DMS153 (cell line): ENCODE results near the gene OSBPL5.

Source experiments
- DNase-seq: peaks from one replicate; lab custom pipeline; 2025; lab: John Stamatoyannopoulos, UW

OSBPL5 gene

DNA sequence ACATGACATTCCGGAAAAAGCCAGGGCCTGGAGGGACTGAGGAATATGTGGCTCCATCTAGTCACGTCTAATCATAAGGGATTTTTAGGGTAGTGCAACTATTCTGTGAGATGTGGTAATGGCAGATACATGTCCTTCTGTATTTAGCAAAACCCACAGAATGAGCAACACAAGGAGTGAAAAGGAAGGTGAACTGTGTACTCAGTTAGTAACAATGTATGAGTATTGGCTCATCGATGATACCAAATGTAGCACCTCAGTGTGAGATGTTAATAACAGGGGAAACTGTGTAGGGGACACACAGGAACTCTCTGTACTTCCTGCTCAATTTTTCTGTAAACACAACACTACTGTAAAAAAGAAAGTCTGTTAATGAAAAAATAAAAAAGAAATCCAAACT is 65.9 kb downstream of the OSBPL5 start:
- no peak for DNase-seq

DNA sequence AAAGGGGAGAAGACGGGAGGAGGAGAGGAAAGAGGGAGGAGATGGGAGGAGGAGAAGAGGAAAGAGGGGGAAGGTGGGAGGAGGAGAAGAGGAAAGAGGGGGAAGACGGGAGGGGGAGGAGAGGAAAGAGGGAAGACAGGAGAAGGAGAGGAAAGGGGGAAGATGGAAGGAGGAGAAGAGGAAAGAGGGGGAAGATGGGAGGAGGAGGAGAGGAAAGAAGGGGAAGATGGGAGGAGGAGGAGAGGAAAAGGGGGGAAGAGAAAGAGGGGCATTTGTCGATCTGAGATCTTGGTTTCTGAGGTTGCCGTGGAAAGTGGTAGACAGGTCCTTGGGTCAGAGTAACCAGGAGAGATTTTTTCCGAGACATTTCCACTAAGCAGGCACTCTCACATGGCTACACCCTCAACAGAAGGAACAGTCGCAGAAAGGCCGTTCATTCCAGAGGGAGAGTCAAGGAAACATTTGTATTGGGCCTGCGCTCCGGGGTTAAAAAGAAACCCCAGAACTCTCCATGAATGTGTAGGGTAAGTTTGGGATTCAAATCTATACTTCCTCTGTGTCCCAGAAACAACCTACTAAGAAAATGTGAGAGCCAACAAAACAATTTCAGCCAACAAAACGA is 68.1 kb downstream of the OSBPL5 start:
- no peak for DNase-seq

DNA sequence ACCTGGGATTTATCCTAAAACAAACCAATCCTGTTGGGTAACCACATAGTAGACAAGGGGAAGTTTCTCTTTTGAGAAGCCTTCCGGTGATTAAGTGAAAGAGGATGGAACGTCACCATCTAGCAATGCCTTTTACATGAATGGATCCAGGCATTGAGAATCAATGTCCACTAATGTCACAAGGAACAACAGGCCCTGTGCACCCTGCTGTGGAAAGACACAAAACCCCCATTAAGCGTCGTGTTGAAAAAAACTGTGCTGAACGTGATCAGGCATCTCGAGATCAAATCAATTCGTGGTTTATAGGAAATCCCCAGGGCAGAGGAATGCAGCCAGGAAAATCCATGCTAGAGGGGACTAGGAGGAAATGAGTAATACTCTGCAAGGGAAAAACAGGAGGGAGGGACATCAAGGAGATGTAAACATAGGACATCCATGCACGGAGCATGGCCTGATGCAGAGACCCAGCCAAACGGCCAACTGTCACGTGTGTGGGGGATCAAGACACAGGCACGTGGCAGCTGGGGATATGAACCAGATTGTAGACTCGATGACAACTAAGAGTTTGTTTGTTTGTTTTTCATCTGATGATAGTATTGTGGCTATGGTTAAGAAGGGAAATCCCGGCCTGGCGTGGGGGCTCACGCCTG is 69.3 kb downstream of the OSBPL5 start:
- no peak for DNase-seq

DNA sequence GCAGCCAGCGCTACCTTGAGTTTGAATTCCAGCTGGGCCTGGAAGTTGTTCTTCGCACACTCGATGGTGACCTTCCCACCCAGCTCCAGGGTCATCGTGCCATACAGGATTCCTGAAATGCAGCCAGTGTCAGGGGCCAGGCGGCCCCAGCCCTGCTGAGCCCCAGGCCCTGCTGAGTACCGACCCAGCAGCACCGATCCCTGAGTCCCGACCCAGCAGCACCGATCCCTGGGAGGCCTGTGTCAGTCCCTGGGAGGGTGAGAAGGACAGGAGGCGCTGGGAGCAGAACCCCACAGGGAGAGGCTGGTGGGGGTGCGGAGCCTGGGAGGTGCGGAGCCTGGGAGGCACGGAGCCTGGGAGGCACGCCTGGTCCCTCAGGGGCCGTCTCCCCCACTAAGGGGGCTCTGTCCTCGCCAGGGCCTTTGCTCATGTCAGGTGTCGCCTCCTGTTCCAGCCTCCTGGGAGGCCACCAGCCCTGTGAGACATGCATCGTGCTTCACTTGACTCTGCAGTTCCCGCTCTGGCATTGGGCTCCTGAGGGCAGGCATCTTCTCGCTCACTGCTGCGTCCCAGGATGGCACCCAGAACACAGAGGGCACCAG is 70.8 kb downstream of the OSBPL5 start:
- DNase-seq = no peak

DNA sequence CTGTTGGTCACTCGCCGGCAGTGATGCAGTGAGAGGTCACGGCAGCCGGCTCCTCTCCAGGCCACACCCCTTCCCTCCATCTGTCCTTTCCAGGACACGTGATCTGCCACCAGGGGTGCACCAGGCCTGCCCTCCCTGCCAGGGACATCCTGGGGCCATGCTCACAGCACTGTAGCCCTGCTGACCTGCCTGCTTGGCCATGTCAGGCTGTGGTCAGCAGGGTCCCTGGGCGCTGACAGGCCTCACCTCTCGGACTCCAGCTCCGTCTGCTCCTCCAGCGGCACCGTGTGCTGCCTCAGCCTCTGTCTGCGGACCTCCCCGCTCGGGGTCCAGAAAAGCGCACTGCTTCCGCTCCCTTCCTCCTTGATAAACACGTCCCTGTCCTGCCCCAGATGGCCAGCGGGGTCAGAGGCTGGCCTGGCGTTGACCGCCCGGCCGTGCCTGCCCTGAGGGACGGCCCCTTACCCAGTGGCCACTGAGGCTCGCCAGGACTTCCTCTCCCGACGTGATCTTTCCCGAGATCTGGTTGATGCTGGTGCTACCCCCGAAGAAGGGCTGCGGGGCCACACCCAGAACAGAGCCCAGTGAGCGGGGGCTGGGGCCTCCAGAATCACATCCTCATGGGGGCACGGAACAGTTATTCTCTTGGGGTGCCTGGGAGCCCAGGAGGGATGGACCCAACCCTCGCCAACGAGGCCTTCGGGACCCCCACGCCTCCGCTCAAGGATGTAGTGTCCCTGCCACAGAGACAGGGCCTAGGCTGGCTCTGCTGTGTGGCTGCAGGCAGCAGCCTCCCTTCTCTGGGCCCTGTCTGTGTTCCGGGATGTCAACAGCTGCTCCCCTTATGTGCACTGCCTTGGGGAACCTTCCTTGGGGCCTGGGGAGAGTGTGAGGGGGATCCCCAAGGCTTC is 71.6 kb downstream of the OSBPL5 start:
- no peak for DNase-seq

DNA sequence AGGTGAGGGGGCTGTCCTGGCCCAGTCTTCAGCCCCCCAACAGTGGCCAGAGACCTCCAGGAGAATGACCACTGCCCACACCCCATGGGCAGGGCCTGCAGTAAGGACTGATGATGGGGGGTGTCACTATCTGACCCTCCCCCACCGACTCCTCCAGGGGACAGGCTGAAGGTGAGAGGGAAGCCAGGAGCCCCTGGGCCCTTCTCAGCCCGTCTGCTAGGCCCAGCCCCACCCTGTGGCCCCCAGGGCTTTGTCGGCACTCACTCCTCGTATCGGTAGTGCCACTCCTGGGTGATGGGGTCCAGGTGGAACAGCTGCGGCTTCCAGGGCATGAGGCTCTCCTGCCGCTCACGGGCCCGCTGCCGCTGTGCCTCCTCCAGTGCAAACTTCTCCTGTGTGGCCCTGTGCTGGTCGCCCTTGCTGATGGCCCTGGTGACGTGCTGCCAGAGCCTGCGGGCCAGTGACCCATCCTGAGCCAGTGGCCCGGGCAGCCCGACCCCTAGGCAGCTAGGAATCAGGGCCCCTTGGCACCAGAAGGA is 72.4 kb downstream of the OSBPL5 start:
- DNase-seq = no peak

DNA sequence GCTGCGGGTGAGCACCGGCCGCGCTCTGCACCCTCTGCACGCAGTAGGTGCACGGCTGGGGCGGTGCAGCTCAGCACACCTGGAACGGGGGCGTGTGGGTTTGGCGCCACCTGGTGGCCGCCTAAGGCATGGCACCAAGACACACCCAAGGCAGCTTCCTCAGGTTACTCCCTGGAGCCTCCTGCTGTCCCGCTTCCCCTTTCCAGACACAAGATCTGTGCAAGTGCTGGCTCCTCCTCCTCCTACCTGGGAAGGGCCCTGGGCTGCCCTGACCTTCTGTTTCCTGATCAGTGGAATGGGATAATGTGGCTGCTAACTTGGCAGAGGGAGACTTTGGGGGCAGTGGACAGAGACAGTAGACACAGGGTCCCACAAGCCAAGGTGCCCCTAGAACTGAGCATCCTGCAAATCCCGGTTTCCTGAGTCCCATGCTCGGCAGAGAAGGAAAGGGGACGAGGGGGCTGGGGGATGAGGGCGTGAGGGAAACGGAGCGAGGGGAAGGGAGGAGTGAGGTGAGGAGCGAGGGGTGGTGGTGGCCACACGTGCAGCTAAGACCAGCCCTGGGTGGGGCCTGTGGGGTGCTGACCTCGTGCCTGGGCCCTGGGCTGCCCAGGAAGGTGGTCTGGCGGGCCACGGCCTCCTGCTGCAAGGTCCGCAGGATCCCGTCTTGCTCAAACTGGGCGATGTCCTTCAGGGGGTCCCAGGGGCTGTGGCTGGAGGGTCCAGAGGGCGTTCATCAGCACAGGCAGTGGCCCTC is 73.1 kb downstream of the OSBPL5 start:
- peak; percentile 52 for DNase-seq

DNA sequence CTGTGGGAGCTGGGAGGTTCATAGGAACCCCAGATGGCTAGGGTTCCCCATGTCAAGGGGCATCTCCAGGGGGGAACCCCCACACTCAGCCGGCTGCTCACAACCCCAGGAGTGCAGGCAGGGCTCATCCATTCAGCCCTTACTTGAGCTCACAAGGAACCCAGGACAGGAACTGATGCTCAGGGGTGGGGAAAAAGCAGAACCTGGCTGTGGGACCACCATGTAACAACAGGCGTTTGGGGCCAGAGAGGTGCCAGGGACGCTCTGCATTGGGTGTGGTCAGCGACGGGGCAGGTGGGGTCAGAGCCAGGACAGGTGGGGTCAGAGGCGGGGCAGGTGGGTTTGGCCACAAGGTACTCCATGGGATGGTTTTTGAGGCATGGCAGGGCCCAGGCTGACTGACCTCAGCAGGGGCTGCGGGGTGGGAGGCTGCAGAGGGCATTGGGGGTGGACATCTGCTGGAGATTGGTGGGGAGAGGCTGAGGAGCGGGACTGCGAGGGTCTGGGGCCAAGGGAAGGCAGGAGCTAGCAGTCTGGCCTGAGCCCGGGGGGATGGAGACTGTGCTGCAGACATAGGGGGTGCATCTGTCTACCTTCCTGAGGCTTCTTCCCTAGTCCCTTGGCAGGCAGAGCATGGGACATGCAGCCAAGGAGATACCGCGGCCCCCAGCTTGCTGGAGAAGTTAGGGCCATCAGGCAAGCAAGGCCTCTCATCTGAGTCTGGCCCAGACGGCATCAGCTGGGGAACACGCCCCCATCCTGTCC is 73.8 kb downstream of the OSBPL5 start:
- no peak for DNase-seq

DNA sequence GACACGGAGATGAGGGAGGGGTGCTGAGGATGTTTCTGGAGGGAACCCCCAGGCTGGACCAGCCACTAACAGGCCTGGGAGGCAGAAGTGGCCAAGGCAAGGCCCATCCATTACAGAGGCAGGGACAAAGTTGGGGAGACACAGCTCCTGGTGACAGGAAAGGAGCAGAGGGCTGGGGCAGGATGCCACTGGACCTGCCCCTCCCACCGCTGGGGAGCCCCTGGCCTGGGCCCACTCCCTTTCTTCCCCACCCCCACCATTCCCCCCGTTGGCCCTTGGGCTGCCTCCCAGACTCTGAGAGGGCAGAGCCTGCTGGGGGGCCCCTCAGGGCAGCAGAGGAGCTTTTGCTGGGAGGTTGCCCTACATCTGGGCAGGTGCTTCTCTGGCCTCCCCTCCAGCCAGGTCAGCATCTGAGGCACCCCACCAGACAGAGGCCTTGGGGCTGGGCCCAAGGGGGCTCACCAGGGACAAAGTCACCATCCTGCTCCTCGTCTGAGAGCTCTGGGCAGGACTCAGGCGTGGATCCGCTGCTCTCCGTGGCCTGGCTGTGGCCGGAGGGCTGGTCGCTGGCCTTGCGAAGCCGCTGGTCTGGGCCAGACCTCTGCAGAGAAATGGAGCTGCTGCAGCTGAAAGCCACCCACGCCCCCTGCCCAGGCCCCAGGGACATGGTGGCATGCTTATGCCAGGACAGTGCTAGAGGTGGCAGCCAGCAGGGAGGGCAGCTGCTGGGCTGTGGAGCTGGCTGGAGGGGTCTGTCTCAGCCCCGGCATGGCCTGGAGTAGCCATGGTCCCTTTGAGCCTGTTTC is 74.8 kb downstream of the OSBPL5 start:
- DNase-seq = no peak

DNA sequence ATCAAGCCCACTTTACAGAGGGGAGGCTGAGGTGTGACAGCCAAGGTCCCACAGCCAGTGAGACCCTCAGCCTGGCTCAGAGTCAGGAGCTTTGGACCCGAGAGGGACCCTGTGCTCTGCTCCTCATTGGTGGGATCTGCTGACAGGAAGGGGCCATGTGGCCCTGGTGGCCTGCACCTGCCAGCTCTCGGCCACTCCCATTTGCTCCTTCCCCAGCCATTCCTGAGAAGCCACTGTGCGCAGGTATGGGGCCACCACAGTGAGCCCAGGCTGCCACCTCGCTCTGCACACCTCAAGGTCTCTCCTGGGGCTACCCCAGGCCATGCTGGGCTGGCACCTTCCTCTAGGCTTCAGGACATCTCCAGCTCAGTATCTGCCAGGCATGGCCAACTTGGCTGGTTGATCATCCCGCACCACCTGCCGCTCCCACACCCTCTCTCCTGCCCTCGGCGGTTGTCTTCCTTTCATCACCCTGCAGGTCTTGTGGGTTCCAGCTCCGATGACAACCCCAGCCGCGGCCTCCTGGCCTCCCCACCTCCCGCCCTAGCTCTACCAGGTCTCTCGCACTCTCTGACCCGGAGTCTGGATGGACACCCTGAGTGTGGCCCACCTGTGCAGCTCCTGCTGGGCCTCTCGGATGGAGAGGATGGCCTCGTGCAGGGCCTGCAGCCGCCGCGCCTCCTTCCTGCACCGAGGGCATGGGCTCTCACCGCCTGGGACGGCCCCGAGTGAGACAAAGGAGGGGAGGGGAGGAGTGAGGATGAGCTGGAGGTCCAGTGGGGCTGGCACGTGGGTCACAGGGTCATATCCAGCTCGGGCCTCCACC is 75.7 kb downstream of the OSBPL5 start:
- DNase-seq = no peak

DNA sequence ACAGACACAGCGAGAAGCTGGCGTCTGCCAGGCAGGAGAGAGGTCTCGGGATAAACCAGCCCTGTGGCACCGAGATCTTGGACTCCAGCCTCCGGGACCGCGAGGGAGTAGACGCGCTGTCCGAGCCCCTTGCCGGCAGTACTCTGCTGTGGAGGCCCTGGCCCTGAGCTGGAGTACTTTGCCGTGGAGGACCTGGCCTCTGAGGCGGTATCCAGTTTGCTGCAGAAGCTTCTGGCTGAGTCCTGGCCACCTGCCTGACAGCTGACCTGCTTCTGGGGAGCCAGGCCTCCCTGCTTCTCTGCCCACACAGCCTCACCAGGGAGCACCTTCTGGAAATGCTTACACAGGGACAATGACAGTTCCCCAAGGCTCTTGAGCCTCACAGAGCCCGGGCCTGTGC is 76.3 kb downstream of the OSBPL5 start:
- no peak for DNase-seq

DNA sequence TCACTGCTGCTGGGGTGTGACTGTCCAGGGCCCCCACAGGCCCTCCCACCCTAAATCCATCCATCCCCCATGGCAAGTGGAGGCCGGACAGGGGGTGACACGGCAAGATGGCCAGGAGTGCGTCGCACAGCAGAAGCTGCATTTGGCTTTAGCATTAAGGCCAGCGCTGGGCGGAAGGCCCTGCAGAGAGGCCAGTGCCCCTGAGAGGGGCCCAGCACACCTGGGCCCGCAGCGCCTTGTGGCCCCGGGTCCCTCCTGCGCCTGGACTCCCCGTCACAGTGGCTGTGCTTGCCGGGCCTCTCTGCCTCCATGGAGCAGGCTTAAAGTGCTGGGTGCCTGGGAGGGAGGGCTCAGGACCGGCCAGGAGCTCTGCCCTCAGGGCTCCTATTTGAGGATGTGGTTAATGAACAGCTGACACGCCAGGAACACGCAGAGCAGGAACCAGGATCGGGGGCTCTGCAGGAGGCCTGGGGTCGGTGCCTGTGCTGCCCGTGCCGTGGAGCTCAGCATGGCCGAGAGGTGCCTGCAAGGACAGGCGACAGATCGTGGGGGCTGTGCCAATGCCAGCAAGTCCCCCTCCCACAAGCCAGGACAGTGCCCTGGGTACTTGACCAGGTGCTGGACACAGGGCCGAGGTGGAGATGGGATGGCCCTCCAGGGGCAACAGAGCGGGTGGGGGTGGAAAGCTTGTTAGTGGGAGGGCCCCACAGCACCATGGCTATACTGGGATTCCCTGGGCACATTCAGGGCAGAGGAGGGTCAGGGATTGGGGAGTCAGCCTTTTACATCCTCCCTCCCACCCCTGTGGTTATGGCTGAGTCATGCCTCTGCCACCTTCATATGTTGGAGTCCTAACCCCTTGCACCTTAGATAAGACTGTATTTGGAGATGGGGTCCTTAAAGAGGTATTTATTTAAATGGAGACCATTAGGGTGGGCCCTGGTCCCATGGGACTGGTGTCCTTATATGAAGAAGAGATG is 77.0 kb downstream of the OSBPL5 start:
- no peak for DNase-seq

DNA sequence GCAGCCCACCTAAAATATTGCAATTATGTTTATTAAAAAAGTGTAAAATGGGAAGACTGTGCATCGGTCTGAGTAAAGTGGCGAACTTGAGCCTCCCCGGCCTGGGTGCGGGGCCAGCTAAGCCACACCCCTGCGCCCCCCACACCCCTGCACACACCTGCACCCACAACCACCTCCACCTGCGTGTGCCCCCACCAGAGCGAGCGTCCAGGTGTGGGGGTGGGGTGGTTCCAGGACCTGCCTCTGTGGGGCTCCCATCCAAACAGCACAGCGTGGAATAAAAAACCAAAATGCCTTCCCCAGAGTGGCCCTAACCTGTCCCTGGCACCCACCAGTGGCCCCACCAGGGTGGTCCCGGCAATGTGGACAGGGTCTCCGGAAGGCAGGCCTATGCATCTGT is 77.7 kb downstream of the OSBPL5 start:
- no peak for DNase-seq

DNA sequence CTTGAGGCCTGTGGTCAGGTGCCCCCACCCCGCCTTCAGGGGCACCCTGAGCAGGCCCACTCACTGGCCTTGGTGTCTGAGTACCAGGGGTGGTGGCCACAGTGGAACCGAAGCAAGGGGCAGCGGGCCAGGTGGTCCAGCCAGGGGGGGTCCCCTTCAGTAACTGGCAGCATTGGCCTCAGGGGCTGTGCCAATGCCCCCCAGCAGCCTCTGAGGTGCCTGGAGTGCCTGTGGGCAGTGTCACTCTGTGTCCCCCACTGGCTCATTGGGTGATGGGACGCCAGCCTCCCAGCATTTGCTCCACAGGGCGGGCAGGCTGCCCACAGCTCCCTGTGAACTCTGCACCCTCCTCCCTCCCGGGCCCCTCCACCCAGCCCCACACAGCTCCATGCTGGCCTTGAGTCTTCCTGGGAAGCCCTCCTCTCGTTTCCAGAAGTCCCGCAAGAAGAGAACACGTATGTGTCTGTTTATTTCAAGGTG is 78.4 kb downstream of the OSBPL5 start:
- no peak for DNase-seq

DNA sequence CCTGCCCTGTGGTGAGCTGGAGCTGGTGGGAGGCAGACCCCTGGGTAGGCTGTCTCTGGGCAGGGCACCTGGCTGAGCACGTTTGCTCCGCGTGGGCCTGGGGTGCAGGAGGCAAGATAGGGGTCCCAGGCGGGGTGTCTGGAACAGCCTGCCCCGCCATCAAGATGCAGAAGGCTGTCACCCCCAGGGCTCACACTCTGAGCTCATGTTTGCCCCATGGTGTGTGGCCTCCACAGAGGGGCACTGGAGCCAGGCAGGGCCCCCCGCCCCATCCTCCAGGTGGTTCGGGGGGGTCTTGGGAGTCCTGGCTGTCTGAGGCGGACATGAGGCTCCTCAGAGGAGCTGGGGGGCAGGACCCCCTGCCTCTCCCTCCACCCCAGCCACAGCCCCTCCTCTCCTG is 79.0 kb downstream of the OSBPL5 start:
- DNase-seq = no peak

DNA sequence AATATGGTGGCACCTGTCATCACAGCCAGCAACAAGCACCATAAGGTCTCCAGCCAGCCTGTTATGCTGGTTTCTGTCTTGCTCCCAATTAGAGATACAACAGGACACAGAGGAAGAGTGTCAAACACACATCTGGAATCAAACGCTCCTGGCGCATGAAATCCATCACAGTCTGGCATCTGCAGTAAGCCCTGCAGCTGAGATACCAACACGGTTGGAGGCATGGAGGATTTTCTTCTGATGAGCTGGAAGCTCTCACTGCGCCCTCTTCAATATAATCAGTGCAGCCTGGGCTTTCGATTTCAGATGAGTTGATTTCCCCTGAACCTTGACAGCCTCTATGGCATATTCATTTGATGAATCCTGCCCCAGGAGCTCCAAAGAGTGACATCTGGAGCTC is 80.1 kb downstream of the OSBPL5 start:
- DNase-seq = no peak

DNA sequence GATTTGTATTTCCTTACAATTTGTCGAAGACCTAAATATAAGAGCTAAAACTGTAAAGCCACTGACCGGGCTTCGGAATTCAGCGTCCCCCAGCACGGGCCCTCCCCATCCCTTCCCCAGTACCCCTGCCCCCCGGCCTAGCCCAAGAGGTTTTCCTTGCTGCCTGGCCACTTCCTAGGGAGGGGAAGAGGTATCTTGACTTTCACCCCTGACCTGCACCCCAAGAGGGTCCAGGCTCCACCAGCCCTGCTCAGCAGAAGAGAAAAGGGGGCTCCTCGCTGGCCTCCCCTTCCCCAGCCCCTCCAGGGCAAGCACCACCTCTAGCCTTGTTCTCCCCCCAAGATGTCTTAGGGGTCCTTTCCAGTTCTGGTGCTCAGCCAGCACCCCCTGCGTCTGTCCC is 81.8 kb downstream of the OSBPL5 start:
- DNase-seq = no peak

DNA sequence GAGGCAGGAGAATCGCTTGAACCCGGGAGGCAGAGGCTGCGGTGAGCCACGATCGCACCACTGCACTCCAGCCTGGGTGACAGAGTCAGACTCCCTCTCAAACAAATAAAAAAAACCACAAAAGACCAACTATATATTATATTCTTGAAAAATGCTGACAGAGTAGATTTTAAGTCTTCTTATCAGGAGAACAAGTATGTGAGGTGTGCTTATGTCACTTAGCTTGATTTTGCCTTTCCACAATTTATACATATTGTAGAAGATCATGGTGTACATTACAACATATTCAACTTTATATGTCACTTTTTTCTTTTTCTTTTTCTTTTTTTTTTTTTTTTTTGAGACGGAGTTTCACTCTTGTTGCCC is 83.7 kb downstream of the OSBPL5 start:
- DNase-seq = no peak
